NCI-H2081 treated with DMSO at 0.1 percent for 48 hours (cell line): ENCODE data around the gene EIF5B.

Experiments used
- DNase-seq: peaks from one replicate; lab custom pipeline; 2025; lab: John Stamatoyannopoulos, UW

Gene EIF5B

GRCh38 chr2:99414566-99414965, 77.4 kb downstream of the EIF5B start:
- DNase-seq: no peak

GRCh38 chr2:99417396-99417795, 80.2 kb downstream of the EIF5B start:
- no peak for DNase-seq

- no peak for DNase-seq
Measured at GRCh38 chr2:99420031-99420430, 82.8 kb downstream of the EIF5B start.

GRCh38 chr2:99420751-99421299, 83.6 kb downstream of the EIF5B start:
- DNase-seq: no peak

GRCh38 chr2:99421469-99421868, 84.3 kb downstream of the EIF5B start:
- DNase-seq: no peak

GRCh38 chr2:99422599-99422998, 85.4 kb downstream of the EIF5B start:
- no peak for DNase-seq

GRCh38 chr2:99424371-99424770, 87.2 kb downstream of the EIF5B start:
- no peak for DNase-seq

- no peak for DNase-seq
Measured at GRCh38 chr2:99425022-99425421, 87.8 kb downstream of the EIF5B start.

GRCh38 chr2:99430614-99431291, 93.6 kb downstream of the EIF5B start:
- no peak for DNase-seq

- no peak for DNase-seq
Measured at GRCh38 chr2:99431587-99432275, 94.5 kb downstream of the EIF5B start.

GRCh38 chr2:99433340-99433739, 96.2 kb downstream of the EIF5B start:
- no peak for DNase-seq

GRCh38 chr2:99436874-99437273, 99.7 kb downstream of the EIF5B start:
- no peak for DNase-seq

- DNase-seq: no peak
Measured at GRCh38 chr2:99439971-99440505, 102.8 kb downstream of the EIF5B start.

- DNase-seq: no peak
Measured at GRCh38 chr2:99442837-99443236, 105.6 kb downstream of the EIF5B start.

GRCh38 chr2:99444222-99444621, 107.0 kb downstream of the EIF5B start:
- DNase-seq: no peak

- DNase-seq: no peak
Measured at GRCh38 chr2:99445065-99445464, 107.9 kb downstream of the EIF5B start.

GRCh38 chr2:99448556-99448955, 111.4 kb downstream of the EIF5B start:
- no peak for DNase-seq

- DNase-seq: no peak
Measured at GRCh38 chr2:99450199-99450598, 113.0 kb downstream of the EIF5B start.
